HEK293 (cell line): ENCODE results near the gene ZP3.

Experiments used
- CTCF ChIA-PET: fragments of 350-600 bp; formaldehyde crosslinking; extraction: SDS; loops from one replicate; lab custom pipeline; 2021; ENCODE audit warnings: antibody characterized with exemption; lab: Yijun Ruan, JAX
- POLR2A ChIA-PET: fragments of 300-600 bp; formaldehyde crosslinking; extraction: SDS; loops from one replicate; lab custom pipeline; 2020; ENCODE audit warnings: antibody characterized with exemption, inconsistent platforms; lab: Yijun Ruan, JAX
- H3K27ac ChIP-seq: fragments of 200-500 bp; sonication (Bioruptor generic); 2 replicates; pipeline ENCODE4 v1.5.1; 2014; ENCODE audit warnings: low read depth, low read length, control low read depth, inconsistent platforms; ENCODE audit errors: extremely low read depth
- H3K36me3 ChIP-seq, 2 experiments: fragments of 200-500 bp in 1 of 2; sonication (Bioruptor generic) in 1 of 2; 1 replicate in 1 of 2; 2 replicates in 1 of 2; pipeline ENCODE4 v1.5.1; 2014 to 2017; ENCODE audit warnings: inconsistent platforms in 2 of 2, low read length in 2 of 2; ENCODE audit not compliant: control insufficient read depth in 2 of 2, insufficient read depth in 1 of 2
- H3K4me1 ChIP-seq: fragments of 200-500 bp; sonication (Bioruptor generic); 2 replicates; pipeline ENCODE4 v1.5.1; 2014; ENCODE audit warnings: mild to moderate bottlenecking, low read length, inconsistent platforms; ENCODE audit not compliant: control insufficient read depth, insufficient read depth
- H3K4me3 ChIP-seq: 2 replicates; pipeline ENCODE4 v1.5.1; 2011; ENCODE audit warnings: low read depth, mild to moderate bottlenecking, control low read depth, low read length, moderate library complexity
- H3K9me3 ChIP-seq: fragments of 200-500 bp; sonication (Bioruptor generic); 2 replicates; pipeline ENCODE4 v1.5.1; 2014; ENCODE audit warnings: low read depth, low read length, inconsistent platforms; ENCODE audit not compliant: control insufficient read depth, insufficient read depth
- AEBP2 ChIP-seq: fragments of 450-650 bp; formaldehyde crosslinking; IDR thresholded peaks from 2 replicates; pipeline ENCODE4 v1.5.1; 2016; ENCODE audit warnings: missing biosample characterization, missing genetic modification characterization, borderline replicate concordance
- KLF10 ChIP-seq: fragments of 450-650 bp; IDR thresholded peaks from 2 replicates; pipeline ENCODE4 v1.5.1; 2018; ENCODE audit warnings: missing biosample characterization, mild to moderate bottlenecking, missing genetic modification characterization
- KLF16 ChIP-seq: fragments of 450-650 bp; formaldehyde crosslinking; IDR thresholded peaks from 2 replicates; pipeline ENCODE4 v1.5.1; 2017; ENCODE audit warnings: missing biosample characterization, missing genetic modification characterization
- OVOL3 ChIP-seq: fragments of 450-650 bp; formaldehyde crosslinking; IDR thresholded peaks from 2 replicates; pipeline ENCODE4 v1.5.1; 2016; ENCODE audit warnings: missing biosample characterization, missing genetic modification characterization
- SALL2 ChIP-seq: fragments of 450-650 bp; formaldehyde crosslinking; IDR thresholded peaks from 2 replicates; pipeline ENCODE4 v1.5.0; 2017; ENCODE audit warnings: missing biosample characterization, mild to moderate bottlenecking, missing genetic modification characterization, borderline replicate concordance
- SP2 ChIP-seq: fragments of 450-650 bp; formaldehyde crosslinking; IDR thresholded peaks from 2 replicates; pipeline ENCODE4 v1.5.1; 2016; ENCODE audit warnings: missing biosample characterization, missing genetic modification characterization
- TCF7L2 ChIP-seq: IDR thresholded peaks from 2 replicates; pipeline ENCODE4 v1.6.1; 2011; ENCODE audit warnings: low read depth, mild to moderate bottlenecking, inconsistent platforms, low read length, moderate library complexity, borderline replicate concordance
- WT1 ChIP-seq: fragments of 450-650 bp; formaldehyde crosslinking; IDR thresholded peaks from 2 replicates; pipeline ENCODE4 v1.5.1; 2016; ENCODE audit warnings: missing biosample characterization, missing genetic modification characterization
- ZFP41 ChIP-seq: fragments of 450-650 bp; formaldehyde crosslinking; IDR thresholded peaks from 2 replicates; pipeline ENCODE4 v1.5.1; 2016; ENCODE audit warnings: missing biosample characterization, missing genetic modification characterization, borderline replicate concordance
- ZNF132 ChIP-seq: fragments of 450-650 bp; formaldehyde crosslinking; IDR thresholded peaks from 2 replicates; pipeline ENCODE4 v1.5.1; 2017; ENCODE audit warnings: missing biosample characterization, missing genetic modification characterization, borderline replicate concordance
- ZNF133 ChIP-seq: fragments of 450-650 bp; formaldehyde crosslinking; IDR thresholded peaks from 2 replicates; pipeline ENCODE4 v1.5.1; 2016; ENCODE audit warnings: missing biosample characterization, missing genetic modification characterization
- ZNF16 ChIP-seq: fragments of 450-650 bp; formaldehyde crosslinking; IDR thresholded peaks from 2 replicates; pipeline ENCODE4 v1.5.1; 2016; ENCODE audit warnings: low read depth, missing biosample characterization, missing genetic modification characterization
- ZNF169 ChIP-seq: fragments of 450-650 bp; formaldehyde crosslinking; IDR thresholded peaks from 2 replicates; pipeline ENCODE4 v1.5.1; 2016; ENCODE audit warnings: missing biosample characterization, missing genetic modification characterization
- ZNF202 ChIP-seq: fragments of 450-650 bp; formaldehyde crosslinking; IDR thresholded peaks from 2 replicates; pipeline ENCODE4 v1.5.1; 2016; ENCODE audit warnings: missing biosample characterization, missing genetic modification characterization, borderline replicate concordance
- ZNF211 ChIP-seq: fragments of 450-650 bp; formaldehyde crosslinking; IDR thresholded peaks from 2 replicates; pipeline ENCODE4 v1.5.1; 2016; ENCODE audit warnings: low read depth, missing biosample characterization, missing genetic modification characterization
- ZNF248 ChIP-seq: fragments of 450-650 bp; formaldehyde crosslinking; IDR thresholded peaks from 2 replicates; pipeline ENCODE4 v1.5.1; 2017; ENCODE audit warnings: missing biosample characterization, missing genetic modification characterization
- ZNF274 ChIP-seq, 2 experiments: fragments of 200-500 bp in 1 of 2; fragments of 450-650 bp in 1 of 2; sonication (Bioruptor generic) in 1 of 2; formaldehyde crosslinking in 1 of 2; IDR thresholded peaks; 2 replicates each; pipeline versions ENCODE4 v1.5.1 to v1.6.1; 2014 to 2016; ENCODE audit warnings: borderline replicate concordance in 1 of 2, inconsistent platforms in 1 of 2, low read length in 1 of 2, missing biosample characterization in 1 of 2, missing genetic modification characterization in 1 of 2
- ZNF302 ChIP-seq: fragments of 450-650 bp; formaldehyde crosslinking; IDR thresholded peaks from 2 replicates; pipeline ENCODE4 v1.5.1; 2016; ENCODE audit warnings: missing biosample characterization, missing genetic modification characterization, low read depth
- ZNF398 ChIP-seq: fragments of 450-650 bp; formaldehyde crosslinking; IDR thresholded peaks from 2 replicates; pipeline ENCODE4 v1.5.1; 2017; ENCODE audit warnings: missing biosample characterization, missing genetic modification characterization
- ZNF501 ChIP-seq: fragments of 450-650 bp; formaldehyde crosslinking; IDR thresholded peaks from 2 replicates; pipeline ENCODE4 v1.5.1; 2016; ENCODE audit warnings: missing biosample characterization, missing genetic modification characterization
- ZNF514 ChIP-seq: fragments of 450-650 bp; formaldehyde crosslinking; IDR thresholded peaks from 2 replicates; pipeline ENCODE4 v1.5.1; 2016; ENCODE audit warnings: missing biosample characterization, missing genetic modification characterization
- ZNF529 ChIP-seq: fragments of 450-650 bp; formaldehyde crosslinking; IDR thresholded peaks from 2 replicates; pipeline ENCODE4 v1.5.1; 2017; ENCODE audit warnings: missing genetic modification characterization, missing biosample characterization; ENCODE audit not compliant: insufficient replicate concordance
- ZNF544 ChIP-seq: fragments of 450-650 bp; formaldehyde crosslinking; IDR thresholded peaks from 2 replicates; pipeline ENCODE4 v1.5.0; 2017; ENCODE audit warnings: missing biosample characterization, missing genetic modification characterization
- ZNF555 ChIP-seq: fragments of 450-650 bp; formaldehyde crosslinking; conservative IDR thresholded peaks from 2 replicates; pipeline ENCODE4 v1.5.1; 2017; ENCODE audit warnings: missing biosample characterization, mild to moderate bottlenecking, missing genetic modification characterization, inconsistent platforms
- ZNF560 ChIP-seq: fragments of 450-650 bp; formaldehyde crosslinking; IDR thresholded peaks from 2 replicates; pipeline ENCODE4 v1.5.1; 2017; ENCODE audit warnings: missing biosample characterization, missing genetic modification characterization, borderline replicate concordance
- ZNF561 ChIP-seq: fragments of 450-650 bp; IDR thresholded peaks from 2 replicates; pipeline ENCODE4 v1.5.1; 2018; ENCODE audit warnings: missing biosample characterization, missing genetic modification characterization, borderline replicate concordance
- ZNF585B ChIP-seq: fragments of 450-650 bp; formaldehyde crosslinking; IDR thresholded peaks from 2 replicates; pipeline ENCODE4 v1.5.1; 2016; ENCODE audit warnings: missing biosample characterization, missing genetic modification characterization
- ZNF596 ChIP-seq: fragments of 450-650 bp; IDR thresholded peaks from 2 replicates; pipeline ENCODE4 v1.5.0; 2018; ENCODE audit warnings: missing biosample characterization, mild to moderate bottlenecking, missing genetic modification characterization, moderate library complexity
- ZNF610 ChIP-seq: fragments of 450-650 bp; formaldehyde crosslinking; IDR thresholded peaks from 2 replicates; pipeline ENCODE4 v1.5.1; 2016; ENCODE audit warnings: missing biosample characterization, missing genetic modification characterization, borderline replicate concordance
- ZNF621 ChIP-seq: fragments of 450-650 bp; formaldehyde crosslinking; IDR thresholded peaks from 2 replicates; pipeline ENCODE4 v1.5.1; 2017; ENCODE audit warnings: missing biosample characterization, missing genetic modification characterization
- ZNF654 ChIP-seq: fragments of 450-650 bp; formaldehyde crosslinking; IDR thresholded peaks from 2 replicates; pipeline ENCODE4 v1.5.1; 2016; ENCODE audit warnings: low read depth, missing biosample characterization, missing genetic modification characterization
- ZNF664 ChIP-seq: fragments of 450-650 bp; formaldehyde crosslinking; IDR thresholded peaks from 2 replicates; pipeline ENCODE4 v1.5.1; 2016; ENCODE audit warnings: missing biosample characterization, missing genetic modification characterization
- ZNF707 ChIP-seq: fragments of 450-650 bp; formaldehyde crosslinking; IDR thresholded peaks from 2 replicates; pipeline ENCODE4 v1.5.1; 2016; ENCODE audit warnings: missing biosample characterization, missing genetic modification characterization
- ZNF777 ChIP-seq: fragments of 450-650 bp; formaldehyde crosslinking; IDR thresholded peaks from 2 replicates; pipeline ENCODE4 v1.5.1; 2017; ENCODE audit warnings: missing biosample characterization, missing genetic modification characterization, borderline replicate concordance
- ZNF837 ChIP-seq: fragments of 450-650 bp; formaldehyde crosslinking; IDR thresholded peaks from 2 replicates; pipeline ENCODE4 v1.5.1; 2016; ENCODE audit warnings: missing biosample characterization, missing genetic modification characterization

The ZP3 gene

GRCh38 chr7:76397409-76398183, 27.2 kb upstream of the ZP3 start:
- Histone ChIP-seq H3K36me3 (no peaks in the 10 kb centered on the region), H3K4me3 (peak overlapping the region; percentile 21), H3K9me3 (no peaks in the 10 kb centered on the region), H3K27ac (no peak overlapping the region; the same call in 1 of the 2 replicates), H3K4me1 (no peaks in the 10 kb centered on the region)
- POLR2A ChIA-PET, result interaction anchor here (0.6 kb wide), 2 partner anchors 137 to 1344 kb away, joined by 3 read pairs; no protein-coding TSS in a partner anchor
- CTCF ChIA-PET, result no interaction called here
- TF ChIP-seq ZNF248 (no peak), ZNF16 (tag by site-specific recombination) (no peak), ZNF561 (tag by site-specific recombination) (peak; percentile 29; the same call in 1 of the 2 replicates), ZNF837 (no peak), ZNF707 (no peak), ZNF664 (tag by site-specific recombination) (no peak), KLF10 (tag by site-specific recombination) (no peak), ZNF777 (no peak), SP2 (peak; percentile 51), ZNF211 (tag by site-specific recombination) (no peak), ZNF501 (tag by site-specific recombination) (0 out of 2 replicates have a peak, but pooled peaks have one; percentile 44), AEBP2 (tag by site-specific recombination) (no peak), SALL2 (tag by site-specific recombination) (no peak), ZNF560 (tag by site-specific recombination) (no peak), ZNF274 (IDR thresholded peaks at IDR 0.05; ENCODE audit: low read length) (no peak), ZNF274 (tag by site-specific recombination; IDR thresholded peaks at IDR 0.05; ENCODE audit: borderline replicate concordance) (no peak), ZNF555 (tag by site-specific recombination) (no peak), ZNF529 (tag by site-specific recombination) (no peak), WT1 (tag by site-specific recombination) (no peak), ZNF654 (no peak), ZNF514 (tag by site-specific recombination) (no peak), ZFP41 (tag by site-specific recombination) (no peak), ZNF398 (tag by site-specific recombination) (no peak), ZNF596 (tag by site-specific recombination) (no peak), ZNF621 (tag by site-specific recombination) (no peak), ZNF133 (no peak), OVOL3 (tag by site-specific recombination) (no peak), ZNF169 (tag by site-specific recombination) (no peak), ZNF202 (tag by site-specific recombination) (no peak), ZNF585B (tag by site-specific recombination) (no peak), TCF7L2 (no peak), ZNF544 (tag by site-specific recombination) (no peak), ZNF302 (tag by site-specific recombination) (no peak), KLF16 (no peak; the same call in 1 of the 2 replicates), ZNF610 (tag by site-specific recombination) (no peak), ZNF132 (tag by site-specific recombination) (no peak)
